A549 (cell line): ENCODE data around the gene MYT1. TPM values are rescaled to one million over a fixed set of nuclear protein-coding genes. Genes with fewer than 3 reads are reported as not detected.
"Not testable (repeated sequence)": the region's sequence is repeated elsewhere in the genome, so short reads cannot be mapped to it uniquely, and the experiment has no call there.

Experiments used
- ATAC-seq, 2 experiments: fragments of 200-7000 bp in 1 of 2; fragments of >200 bp in 1 of 2; cut with Nextera tagmentation in 1 of 2; cut with Tn5 transposase in 1 of 2; 3 replicates each; pipeline versions ENCODE4 v1.8.0 to v1.9.1; 2018 to 2020; ENCODE audit warnings: mild to moderate bottlenecking in 1 of 2, moderate library complexity in 1 of 2
- CTCF ChIA-PET: fragments of 300-600 bp; sonication (Branson Sonifier 250); formaldehyde crosslinking; extraction: SDS; loops from one replicate; lab custom pipeline; 2021; ENCODE audit warnings: antibody characterized with exemption, inconsistent platforms; lab: Yijun Ruan, JAX
- POLR2A ChIA-PET: fragments of 350-600 bp; formaldehyde crosslinking; extraction: SDS; loops from one replicate; lab custom pipeline; 2021; ENCODE audit warnings: antibody characterized with exemption, inconsistent platforms; lab: Yijun Ruan, JAX
- DNase-seq, 2 experiments: peaks; one replicate each; pipeline versions ENCODE4 v3.0.0 to v3.0.0-alpha.2; 2011 to 2016; ENCODE audit warnings: low read depth in 1 of 2, low spot score in 1 of 2
- FAIRE-seq: peaks from 2 replicates; lab custom pipeline; 2011; peaks lifted over from hg19 to GRCh38; lab: Jason Lieb, UNC
- H3K27ac ChIP-seq, 2 experiments: fragments of >200 bp; sonication (Bioruptor Twin); formaldehyde crosslinking; 3 replicates each; pipeline ENCODE4 v1.5.1; 2016 to 2017
- H3K4me1 ChIP-seq: fragments of >200 bp; sonication (Bioruptor Twin); formaldehyde crosslinking; 3 replicates; pipeline ENCODE4 v1.6.1; 2016
- H3K4me2 ChIP-seq: fragments of >200 bp; sonication (Bioruptor Twin); formaldehyde crosslinking; 3 replicates; pipeline ENCODE4 v1.6.1; 2016
- H3K4me3 ChIP-seq: fragments of >200 bp; sonication (Bioruptor Twin); formaldehyde crosslinking; 3 replicates; pipeline ENCODE4 v1.5.1; 2016
- H3K9me3 ChIP-seq: fragments of >200 bp; sonication (Bioruptor Twin); formaldehyde crosslinking; 3 replicates; pipeline ENCODE4 v1.6.1; 2016
- CHD4 ChIP-seq: fragments of 200-600 bp; sonication (generic); IDR thresholded peaks from 2 replicates; pipeline ENCODE4 v1.6.1; 2016; ENCODE audit warnings: antibody characterized with exemption, mild to moderate bottlenecking, borderline replicate concordance
- EP300 ChIP-seq, 2 experiments: fragments of >200 bp; sonication (Bioruptor Twin); formaldehyde crosslinking; IDR thresholded peaks; 2 replicates in 1 of 2; 3 replicates in 1 of 2; pipeline ENCODE4 v1.6.1; 2016 to 2017
- ESRRA ChIP-seq: fragments of 150-350 bp; IDR thresholded peaks from 2 replicates; pipeline ENCODE4 v1.6.1; 2014; ENCODE audit warnings: mild to moderate bottlenecking, low read length, borderline replicate concordance
- FOSL2 ChIP-seq, 2 experiments: fragments of 450-650 bp in 1 of 2; fragments of >200 bp in 1 of 2; sonication (Bioruptor Twin) in 1 of 2; formaldehyde crosslinking; IDR thresholded peaks; 2 replicates each; pipeline versions ENCODE4 v1.5.0 to v1.6.1; 2016 to 2020; ENCODE audit warnings: mild to moderate bottlenecking in 1 of 2, moderate library complexity in 1 of 2
- GATA3 ChIP-seq: IDR thresholded peaks from 2 replicates; pipeline ENCODE4 v1.6.1; 2012; ENCODE audit warnings: borderline replicate concordance
- HDAC2 ChIP-seq: fragments of 200-600 bp; sonication (generic); IDR thresholded peaks from 2 replicates; pipeline ENCODE4 v1.6.1; 2016
- HEYL ChIP-seq: fragments of 250-450 bp; sonication (Bioruptor Pico); IDR thresholded peaks from 2 replicates; pipeline ENCODE4 v1.8.0; 2021; ENCODE audit warnings: mild to moderate bottlenecking, moderate library complexity
- HOXB13 ChIP-seq: fragments of 250-450 bp; sonication (Bioruptor Pico); IDR thresholded peaks from 2 replicates; pipeline ENCODE4 v1.5.0; 2020; ENCODE audit warnings: low read depth, mild to moderate bottlenecking, moderate library complexity
- JUNB ChIP-seq: fragments of >200 bp; sonication (Bioruptor Twin); formaldehyde crosslinking; IDR thresholded peaks from 2 replicates; pipeline ENCODE4 v1.6.1; 2016
- KDM1A ChIP-seq: fragments of 200-600 bp; sonication (generic); IDR thresholded peaks from 2 replicates; pipeline ENCODE4 v1.6.1; 2016; ENCODE audit warnings: low read depth, mild to moderate bottlenecking
- KDM5A ChIP-seq: fragments of 200-600 bp; sonication (generic); IDR thresholded peaks from 2 replicates; pipeline ENCODE4 v1.6.1; 2016; ENCODE audit warnings: antibody characterized with exemption, mild to moderate bottlenecking
- NFE2L2 ChIP-seq: fragments of 150-350 bp; conservative IDR thresholded peaks from 2 replicates; pipeline ENCODE4 v1.6.1; 2014; ENCODE audit warnings: low read length
- NR3C1 ChIP-seq: fragments of >200 bp; sonication (Bioruptor Twin); formaldehyde crosslinking; IDR thresholded peaks from 3 replicates; pipeline ENCODE4 v1.6.1; 2017
- POLR2AphosphoS2 ChIP-seq: conservative IDR thresholded peaks from 2 replicates; pipeline ENCODE4 v1.6.1; 2012; ENCODE audit warnings: low read length, improper control_type of control experiment, inconsistent platforms
- RARB ChIP-seq: fragments of 250-450 bp; sonication (Bioruptor Pico); IDR thresholded peaks from 2 replicates; pipeline ENCODE4 v1.8.0; 2021; ENCODE audit warnings: mild to moderate bottlenecking, moderate library complexity
- RCOR1 ChIP-seq: fragments of 150-350 bp; IDR thresholded peaks from 2 replicates; pipeline ENCODE4 v1.6.1; 2014; ENCODE audit warnings: antibody characterized with exemption, low read length, low read depth
- SMC3 ChIP-seq: fragments of >200 bp; sonication (Bioruptor Twin); formaldehyde crosslinking; IDR thresholded peaks from 3 replicates; pipeline ENCODE4 v1.6.1; 2018; ENCODE audit warnings: inconsistent platforms
- ZSCAN20 ChIP-seq: fragments of 250-450 bp; sonication (Bioruptor Pico); IDR thresholded peaks from 2 replicates; pipeline ENCODE4 v1.8.0; 2022; ENCODE audit warnings: mild to moderate bottlenecking, moderate library complexity
- WGBS: methylation state at CpG from one replicate; pipeline ENCODE4 v1.1.6; 2017; ENCODE audit errors: missing lambda C conversion rate; 5-methylcytosine and 5-hydroxymethylcytosine counted together
- polyA plus RNA-seq, 4 experiments: library from polyadenylated mRNA; depleted of rRNA in 3 of 4; stranded (reverse); fragments of >200 nt; fragmentation: RNase III in 1 of 4; extraction: RNeasy Plus Mini Kit Qiagen cat#74134 plus additional on column Dnase treatment in 1 of 4; gene quantifications; 2 replicates in 3 of 4; 3 replicates in 1 of 4; pipeline ENCODE4 v1.2.3, GENCODE V29; 2011 to 2017
- TF ChIP-seq, protein P1 (sequence below): IDR thresholded peaks from 2 replicates; pipeline ENCODE4 v1.6.1; 2012; ENCODE audit warnings: low read depth, borderline replicate concordance
- TF ChIP-seq, protein P2 (sequence below): fragments of >200 bp; sonication (Bioruptor Twin); formaldehyde crosslinking; IDR thresholded peaks from 3 replicates; pipeline ENCODE4 v1.5.1; 2016
- TF ChIP-seq, protein P3 (sequence below): fragments of 150-350 bp; IDR thresholded peaks from 2 replicates; pipeline ENCODE4 v1.6.1; 2014; ENCODE audit warnings: low read depth, mild to moderate bottlenecking, low read length
- TF ChIP-seq, protein P4 (sequence below): fragments of 250-450 bp; sonication (Bioruptor Pico); IDR thresholded peaks from 2 replicates; pipeline ENCODE4 v1.5.0; 2020; ENCODE audit warnings: low read depth, mild to moderate bottlenecking, moderate library complexity
- TF ChIP-seq, protein P5 (sequence below): fragments of >200 bp; sonication (Bioruptor Twin); formaldehyde crosslinking; IDR thresholded peaks from 3 replicates; pipeline ENCODE4 v1.6.1; 2016

Gene MYT1
- polyA plus RNA-seq, 2 of the 4 experiments (the other 2 are of a cell fraction) = 0.21 to 0.22 TPM

DNA sequence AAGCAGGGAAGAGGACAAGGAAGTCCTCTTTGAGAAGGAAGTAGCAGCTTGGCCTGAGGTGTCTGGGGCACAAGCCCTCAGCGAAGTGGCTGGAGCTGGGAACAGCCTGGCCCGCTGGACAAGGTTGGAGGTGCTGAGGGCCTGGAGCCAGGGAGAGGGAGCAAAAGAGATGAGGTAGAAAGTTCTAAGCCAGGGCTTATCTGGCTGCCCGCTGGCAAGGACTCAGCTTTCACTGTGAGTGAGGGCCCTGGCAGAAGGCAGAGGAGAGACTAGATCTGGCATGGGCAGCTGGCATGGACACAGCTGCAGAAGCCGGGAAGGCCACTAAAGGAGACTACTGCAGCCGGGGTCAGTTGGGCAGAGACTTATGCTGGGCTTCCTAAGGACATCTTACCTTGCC, 69.5 kb downstream of the MYT1 start:
- no peaks in the 10 kb centered on the region for H3K9me3 ChIP-seq
- ChIA-PET POLR2A (no interaction called here), CTCF (no interaction called here)
- TF ChIP-seq, protein P1, sequence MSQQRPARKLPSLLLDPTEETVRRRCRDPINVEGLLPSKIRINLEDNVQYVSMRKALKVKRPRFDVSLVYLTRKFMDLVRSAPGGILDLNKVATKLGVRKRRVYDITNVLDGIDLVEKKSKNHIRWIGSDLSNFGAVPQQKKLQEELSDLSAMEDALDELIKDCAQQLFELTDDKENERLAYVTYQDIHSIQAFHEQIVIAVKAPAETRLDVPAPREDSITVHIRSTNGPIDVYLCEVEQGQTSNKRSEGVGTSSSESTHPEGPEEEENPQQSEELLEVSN = no peak
- TF ChIP-seq POLR2AphosphoS2 = no peak
- no peak for TF ChIP-seq NFE2L2
- TF ChIP-seq, protein P2, sequence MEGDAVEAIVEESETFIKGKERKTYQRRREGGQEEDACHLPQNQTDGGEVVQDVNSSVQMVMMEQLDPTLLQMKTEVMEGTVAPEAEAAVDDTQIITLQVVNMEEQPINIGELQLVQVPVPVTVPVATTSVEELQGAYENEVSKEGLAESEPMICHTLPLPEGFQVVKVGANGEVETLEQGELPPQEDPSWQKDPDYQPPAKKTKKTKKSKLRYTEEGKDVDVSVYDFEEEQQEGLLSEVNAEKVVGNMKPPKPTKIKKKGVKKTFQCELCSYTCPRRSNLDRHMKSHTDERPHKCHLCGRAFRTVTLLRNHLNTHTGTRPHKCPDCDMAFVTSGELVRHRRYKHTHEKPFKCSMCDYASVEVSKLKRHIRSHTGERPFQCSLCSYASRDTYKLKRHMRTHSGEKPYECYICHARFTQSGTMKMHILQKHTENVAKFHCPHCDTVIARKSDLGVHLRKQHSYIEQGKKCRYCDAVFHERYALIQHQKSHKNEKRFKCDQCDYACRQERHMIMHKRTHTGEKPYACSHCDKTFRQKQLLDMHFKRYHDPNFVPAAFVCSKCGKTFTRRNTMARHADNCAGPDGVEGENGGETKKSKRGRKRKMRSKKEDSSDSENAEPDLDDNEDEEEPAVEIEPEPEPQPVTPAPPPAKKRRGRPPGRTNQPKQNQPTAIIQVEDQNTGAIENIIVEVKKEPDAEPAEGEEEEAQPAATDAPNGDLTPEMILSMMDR = no peak
- TF ChIP-seq NR3C1 = no peak
- TF ChIP-seq, protein P3, sequence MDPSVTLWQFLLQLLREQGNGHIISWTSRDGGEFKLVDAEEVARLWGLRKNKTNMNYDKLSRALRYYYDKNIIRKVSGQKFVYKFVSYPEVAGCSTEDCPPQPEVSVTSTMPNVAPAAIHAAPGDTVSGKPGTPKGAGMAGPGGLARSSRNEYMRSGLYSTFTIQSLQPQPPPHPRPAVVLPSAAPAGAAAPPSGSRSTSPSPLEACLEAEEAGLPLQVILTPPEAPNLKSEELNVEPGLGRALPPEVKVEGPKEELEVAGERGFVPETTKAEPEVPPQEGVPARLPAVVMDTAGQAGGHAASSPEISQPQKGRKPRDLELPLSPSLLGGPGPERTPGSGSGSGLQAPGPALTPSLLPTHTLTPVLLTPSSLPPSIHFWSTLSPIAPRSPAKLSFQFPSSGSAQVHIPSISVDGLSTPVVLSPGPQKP = no peak
- no peak for TF ChIP-seq HDAC2
- TF ChIP-seq KDM5A = no peak
- no peak for TF ChIP-seq KDM1A
- TF ChIP-seq SMC3 = no peak
- no peak overlapping the region for H3K4me3 ChIP-seq
- DNase-seq (no peak), FAIRE-seq (no peak), ATAC-seq (no peak)
- H3K27ac ChIP-seq = no peak overlapping the region
- H3K4me1 ChIP-seq = no peaks in the 10 kb centered on the region
- H3K4me2 ChIP-seq = no peak overlapping the region
- 72% methylated on average over 5 of the region's 5 CpGs for WGBS

DNA sequence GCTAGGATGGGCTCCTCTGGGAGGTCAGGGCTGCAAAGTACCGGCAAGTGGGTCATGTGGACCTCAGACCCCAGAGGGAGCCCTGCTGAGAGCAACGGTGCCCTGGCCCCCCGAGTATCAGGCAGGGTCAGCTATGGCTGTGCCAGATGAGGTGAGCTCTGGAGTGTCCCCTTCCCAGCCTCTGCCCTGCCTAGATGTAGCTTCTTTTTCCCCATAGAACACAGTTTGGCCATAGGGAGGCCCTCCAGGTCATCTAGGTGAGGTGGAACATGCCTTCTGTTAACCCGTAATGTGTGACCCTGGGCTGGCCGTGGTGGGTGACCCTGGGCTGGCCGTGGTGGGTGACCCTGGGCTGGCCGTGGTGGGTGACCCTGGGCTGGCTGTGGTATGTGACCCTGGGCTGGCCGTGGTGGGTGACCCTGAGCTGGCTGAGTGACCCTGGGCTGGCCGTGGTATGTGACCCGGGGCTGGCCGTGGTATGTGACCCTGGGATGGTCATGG, 70.1 kb downstream of the MYT1 start:
- WGBS = 65% methylated on average over 6 of the region's 11 CpGs

DNA sequence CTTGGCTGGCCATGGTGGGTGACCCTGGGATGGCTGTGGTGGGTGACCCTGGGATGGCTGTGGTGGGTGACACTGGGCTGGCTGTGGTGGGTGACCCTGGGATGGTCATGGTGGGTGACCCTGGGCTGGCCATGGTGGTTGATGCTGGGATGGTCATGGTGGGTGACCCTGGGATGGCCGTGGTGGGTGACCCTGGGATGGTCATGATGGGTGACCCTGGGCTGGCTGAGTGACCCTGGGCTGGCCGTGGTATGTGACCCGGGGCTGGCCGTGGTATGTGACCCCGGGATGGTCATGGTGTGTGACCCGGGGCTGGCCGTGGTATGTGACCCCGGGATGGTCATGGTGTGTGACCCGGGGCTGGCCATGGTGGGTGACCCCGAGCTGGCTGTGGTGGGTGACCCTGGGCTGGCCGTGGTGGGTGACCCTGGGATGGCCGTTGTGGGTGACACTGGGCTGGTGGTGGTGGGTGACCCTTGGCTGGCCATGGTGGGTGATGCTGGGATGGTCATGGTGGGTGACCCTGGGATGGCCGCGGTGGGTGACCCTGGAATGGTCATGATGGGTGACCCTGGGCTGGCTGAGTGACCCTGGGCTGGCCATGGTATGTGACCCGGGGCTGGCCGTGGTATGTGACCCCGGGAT, 70.8 kb downstream of the MYT1 start:
- FAIRE-seq, H3K9me3 ChIP-seq, DNase-seq, H3K4me1 ChIP-seq, ATAC-seq, POLR2A ChIA-PET, H3K27ac ChIP-seq, H3K4me2 ChIP-seq, H3K4me3 ChIP-seq: not testable (repeated sequence)
- WGBS = 55% methylated on average over 4 of the region's 17 CpGs
- CTCF ChIA-PET = interaction anchor here (1.0 kb wide), 1 partner anchor 10 kb away, joined by 5 read pairs; no protein-coding TSS in a partner anchor

More for the DNA sequence above, 70.1 kb downstream of the MYT1 start:
- FAIRE-seq = no peak
- H3K27ac ChIP-seq = no peak overlapping the region
- TF ChIP-seq SMC3 (no peak), GATA3 (no peak), ESRRA (no peak), FOSL2 (IDR thresholded peaks at IDR 0.05) (no peak), FOSL2 (CRISPR knock-in tag; IDR thresholded peaks at IDR 0.05) (no peak), NR3C1 (no peak), EP300 (IDR thresholded peaks at IDR 0.05) (no peak), HOXB13 (no peak), HEYL (CRISPR knock-in tag) (no peak), CHD4 (no peak), RARB (CRISPR knock-in tag) (no peak), RCOR1 (no peak), ZSCAN20 (no peak), JUNB (no peak), KDM1A (no peak)
- TF ChIP-seq, protein P4, sequence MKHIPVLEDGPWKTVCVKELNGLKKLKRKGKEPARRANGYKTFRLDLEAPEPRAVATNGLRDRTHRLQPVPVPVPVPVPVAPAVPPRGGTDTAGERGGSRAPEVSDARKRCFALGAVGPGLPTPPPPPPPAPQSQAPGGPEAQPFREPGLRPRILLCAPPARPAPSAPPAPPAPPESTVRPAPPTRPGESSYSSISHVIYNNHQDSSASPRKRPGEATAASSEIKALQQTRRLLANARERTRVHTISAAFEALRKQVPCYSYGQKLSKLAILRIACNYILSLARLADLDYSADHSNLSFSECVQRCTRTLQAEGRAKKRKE (CRISPR knock-in tag) = no peak
- TF ChIP-seq, protein P2 = no peak
- TF ChIP-seq, protein P5, sequence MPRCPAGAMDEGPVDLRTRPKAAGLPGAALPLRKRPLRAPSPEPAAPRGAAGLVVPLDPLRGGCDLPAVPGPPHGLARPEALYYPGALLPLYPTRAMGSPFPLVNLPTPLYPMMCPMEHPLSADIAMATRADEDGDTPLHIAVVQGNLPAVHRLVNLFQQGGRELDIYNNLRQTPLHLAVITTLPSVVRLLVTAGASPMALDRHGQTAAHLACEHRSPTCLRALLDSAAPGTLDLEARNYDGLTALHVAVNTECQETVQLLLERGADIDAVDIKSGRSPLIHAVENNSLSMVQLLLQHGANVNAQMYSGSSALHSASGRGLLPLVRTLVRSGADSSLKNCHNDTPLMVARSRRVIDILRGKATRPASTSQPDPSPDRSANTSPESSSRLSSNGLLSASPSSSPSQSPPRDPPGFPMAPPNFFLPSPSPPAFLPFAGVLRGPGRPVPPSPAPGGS = no peak
- TF ChIP-seq, all 56 proteins: peak for 0
- Histone ChIP-seq H3K4me2 (no peak overlapping the region), H3K4me3 (no peak overlapping the region), H3K4me1 (no peaks in the 10 kb centered on the region), H3K9me3 (no peaks in the 10 kb centered on the region)
- CTCF ChIA-PET = interaction anchor here (1.0 kb wide), 1 partner anchor 9 kb away, joined by 5 read pairs; no protein-coding TSS in a partner anchor
- POLR2A ChIA-PET = no interaction called here
- no peak for DNase-seq
- ATAC-seq = no peak
